Activated T-helper 1 cell treated with anti-CD3 and anti-CD28 coated beads, Interleukin-12 subunit alpha, Interleukin-12 subunit beta, Interleukin-2, Interleukin-4 antibody, amounts not matched to agents 30 ng/mL and 10 ng/mL and 1 ng/mL, durations not matched to agents 14 hours and 24 hours and 36 hours (primary cell): ENCODE results near the gene FAM174C. TPM values are rescaled to one million over a fixed set of nuclear protein-coding genes. Genes with fewer than 3 reads are reported as not detected.

ENCODE experiments used
- DNase-seq: peaks from one replicate; pipeline ENCODE4 v3.0.0; 2021; ENCODE audit warnings: low spot score
- H3K27ac Mint-ChIP-seq: one replicate; pipeline ENCODE4 v1.8.0; 2021; ENCODE audit warnings: mild to moderate bottlenecking, mixed read lengths
- H3K27me3 Mint-ChIP-seq: one replicate; pipeline ENCODE4 v1.8.0; 2022; ENCODE audit warnings: mild to moderate bottlenecking, moderate library complexity, mixed read lengths; ENCODE audit not compliant: insufficient read depth
- H3K36me3 Mint-ChIP-seq: one replicate; pipeline ENCODE4 v1.8.0; 2021; ENCODE audit warnings: low read depth, mixed read lengths
- H3K4me1 Mint-ChIP-seq: one replicate; pipeline ENCODE4 v1.8.0; 2021; ENCODE audit warnings: low read depth, mixed read lengths
- H3K4me3 Mint-ChIP-seq: one replicate; pipeline ENCODE4 v1.8.0; 2021; ENCODE audit warnings: mild to moderate bottlenecking, moderate library complexity, mixed read lengths
- H3K9me3 Mint-ChIP-seq: one replicate; pipeline ENCODE4 v1.8.0; 2021; ENCODE audit warnings: mixed read lengths
- intact Hi-C: fragments of 100-400 bp; cut with micrococcal nuclease; formaldehyde crosslinking; loops from one replicate; pipeline ENCODE4 v1.15.1; 2024
- total RNA-seq: library from RNA; stranded (reverse); gene quantifications from 2 replicates; pipeline ENCODE4 v1.2.3, GENCODE V29; 2022

FAM174C gene
- total RNA-seq, 1 donor from 2014 or later, result 119 TPM

GRCh38 chr19:1324806-1325567 lies 49.7 kb downstream of the FAM174C start:
- Mint-ChIP-seq H3K36me3 (no peaks in the 10 kb centered on the region), H3K9me3 (no peaks in the 10 kb centered on the region), H3K4me1 (no peaks in the 10 kb centered on the region), H3K4me3 (no peak overlapping the region), H3K27me3 (peaks cover 28% of the 10 kb centered on the region), H3K27ac (no peak overlapping the region)
- no peak for DNase-seq
- intact Hi-C loops, result no loop called here

DNA sequence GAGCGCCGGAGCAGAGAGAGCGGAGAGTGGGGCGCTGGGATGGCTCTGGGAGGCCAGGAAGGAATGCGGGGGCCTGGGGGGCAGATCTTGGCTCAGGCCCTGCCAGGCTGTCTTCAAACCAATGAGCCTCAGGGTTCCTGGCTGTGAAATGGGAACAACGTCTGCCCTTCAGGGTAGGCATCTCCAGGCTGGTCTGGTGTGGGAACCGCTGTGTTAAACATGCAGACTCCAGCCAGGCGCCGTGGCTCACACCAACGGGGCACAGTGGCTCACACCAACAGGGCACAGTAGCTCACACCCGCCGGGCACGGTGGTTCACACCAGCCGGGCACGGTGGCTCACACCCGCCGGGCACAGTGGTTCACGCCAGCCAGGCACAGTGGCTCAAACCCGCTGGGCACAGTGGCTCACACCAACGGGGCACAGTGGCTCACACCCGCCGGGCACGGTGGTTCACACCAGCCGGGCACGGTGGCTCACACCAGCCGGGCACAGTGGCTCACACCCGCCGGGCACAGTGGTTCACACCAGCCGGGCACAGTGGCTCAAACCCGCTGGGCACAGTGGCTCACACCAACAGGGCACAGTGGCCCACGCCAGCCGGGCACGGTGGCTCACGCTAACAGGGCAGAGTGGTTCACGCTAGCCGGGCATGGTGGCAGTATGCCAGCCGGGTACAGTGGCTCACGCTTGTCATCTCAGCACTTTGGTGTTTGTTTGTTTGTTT lies 50.4 kb downstream of the FAM174C start:
- intact Hi-C loops, result no loop called here
- DNase-seq, result no peak
- H3K4me3 Mint-ChIP-seq, result no peak overlapping the region
- no peaks in the 10 kb centered on the region for H3K36me3 Mint-ChIP-seq
- no peaks in the 10 kb centered on the region for H3K9me3 Mint-ChIP-seq
- no peak overlapping the region for H3K27ac Mint-ChIP-seq
- peaks cover 28% of the 10 kb centered on the region for H3K27me3 Mint-ChIP-seq
- H3K4me1 Mint-ChIP-seq, result no peaks in the 10 kb centered on the region

DNA sequence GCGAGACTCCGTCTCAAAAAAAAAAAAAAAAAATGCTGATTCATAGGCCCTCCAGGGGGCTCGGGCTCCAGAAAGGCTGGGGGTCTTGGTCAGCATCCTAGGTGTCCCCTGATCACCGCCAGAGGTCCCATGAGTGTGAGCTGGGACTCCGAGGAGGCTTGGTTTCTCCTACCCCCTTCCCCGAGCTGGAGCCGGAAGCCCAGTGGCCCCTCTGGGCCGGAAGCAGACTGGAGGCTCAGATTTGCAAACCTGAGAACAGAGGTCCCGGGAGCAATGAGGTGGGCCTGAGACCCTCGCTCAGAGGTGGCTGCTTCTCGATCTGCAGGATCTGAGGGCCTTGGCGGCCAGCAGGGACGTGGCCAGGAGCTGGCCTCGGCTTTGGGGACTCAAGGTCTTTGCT lies 51.8 kb downstream of the FAM174C start:
- DNase-seq, result no peak
- intact Hi-C loops, result no loop called here
- Mint-ChIP-seq H3K4me3 (no peak overlapping the region), H3K27ac (no peak overlapping the region), H3K27me3 (peaks cover 28% of the 10 kb centered on the region), H3K36me3 (no peaks in the 10 kb centered on the region), H3K9me3 (no peaks in the 10 kb centered on the region), H3K4me1 (no peaks in the 10 kb centered on the region)

Other genes starting within 250 kb of the FAM174C start
- gene CNN2, start 248.9 kb upstream of the FAM174C start, total RNA-seq, result 112 and 114 TPM in 2 replicates
- gene ABCA7, start 235.4 kb upstream of the FAM174C start, total RNA-seq, result 15.8 and 18.3 TPM in 2 replicates
- 201 and 202 TPM in 2 replicates for gene ARHGAP45, start 208.4 kb upstream of the FAM174C start, total RNA-seq
- 265 and 282 TPM in 2 replicates for gene POLR2E, start 180.2 kb upstream of the FAM174C start, total RNA-seq
- gene GPX4, start 171.5 kb upstream of the FAM174C start, total RNA-seq, result 236 and 241 TPM in 2 replicates
- 95.5 and 96.9 TPM in 2 replicates for gene SBNO2, start 101.3 kb upstream of the FAM174C start, total RNA-seq
- gene STK11, start 69.8 kb upstream of the FAM174C start, total RNA-seq, result 69.6 and 71.3 TPM in 2 replicates
- gene CBARP, start 37.5 kb upstream of the FAM174C start, total RNA-seq, result 1.5 and 1.8 TPM in 2 replicates
- gene ATP5F1D, start 33.8 kb upstream of the FAM174C start, total RNA-seq, result 234 and 239 TPM in 2 replicates
- 87.6 and 91.6 TPM in 2 replicates for gene MIDN, start 26.9 kb upstream of the FAM174C start, total RNA-seq
- 245 and 256 TPM in 2 replicates for gene CIRBP, start 6.2 kb upstream of the FAM174C start, total RNA-seq
- gene EFNA2, start 10.3 kb downstream of the FAM174C start, total RNA-seq, result not detected in 2 replicates
- gene NDUFS7, start 108.4 kb downstream of the FAM174C start, total RNA-seq, result 97.9 and 98.8 TPM in 2 replicates
- 21.7 and 22.3 TPM in 2 replicates for gene GAMT, start 126.0 kb downstream of the FAM174C start, total RNA-seq
- 301 and 304 TPM in 2 replicates for gene DAZAP1, start 132.1 kb downstream of the FAM174C start, total RNA-seq
- gene RPS15, start 162.9 kb downstream of the FAM174C start, total RNA-seq, result 1,387 and 1,455 TPM in 2 replicates
- gene APC2, start 174.6 kb downstream of the FAM174C start, total RNA-seq, result 0.16 and 0.17 TPM in 2 replicates
- 37.1 and 38.5 TPM in 2 replicates for gene C19orf25, start 203.7 kb downstream of the FAM174C start, total RNA-seq
- 0.26 and 1.5 TPM in 2 replicates for gene PCSK4, start 214.8 kb downstream of the FAM174C start, total RNA-seq
- 1.4 TPM in 2 replicates for gene REEP6, start 215.7 kb downstream of the FAM174C start, total RNA-seq
- 3.6 and 7.0 TPM in 2 replicates for gene ADAMTSL5, start 237.5 kb downstream of the FAM174C start, total RNA-seq
- gene PLK5, start 248.5 kb downstream of the FAM174C start, total RNA-seq, result not detected in 2 replicates